ENCODE measurements around the gene VANGL2.

DNA sequence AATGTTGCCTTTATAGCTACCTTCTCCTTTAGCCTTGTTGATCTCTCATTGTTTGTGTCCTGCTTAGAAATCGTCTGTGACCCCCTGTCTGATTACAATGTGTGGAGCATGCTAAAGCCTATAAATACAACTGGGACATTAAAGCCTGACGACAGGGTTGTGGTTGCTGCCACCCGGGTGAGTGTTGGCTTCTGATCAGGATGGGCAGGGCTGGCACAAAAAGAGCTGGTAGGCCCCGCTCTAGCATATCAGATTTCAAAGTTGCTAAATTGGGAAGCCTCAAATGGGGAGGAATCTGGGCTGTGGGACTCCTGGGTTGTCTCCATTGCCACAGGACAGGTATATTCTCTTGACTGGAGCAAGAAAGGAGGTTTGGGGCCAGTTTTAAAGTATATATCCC is 48.7 kb upstream of the VANGL2 start:
- TF ChIP-seq SUZ12 (IDR thresholded peaks at IDR 0.05; ENCODE audit: extremely low read depth, insufficient read depth, insufficient read length): no peak
- TF ChIP-seq YY1 (IDR thresholded peaks at IDR 0.05; ENCODE audit: insufficient read depth, insufficient read length): no peak
